ENCODE data around the gene IMMP2L. TPM values are rescaled to one million over a fixed set of nuclear protein-coding genes. Genes with fewer than 3 reads are reported as not detected.

The IMMP2L gene
- total RNA-seq, 4 donors from 2014 or later = 12.0 to 22.2 (median 17.5) TPM

DNA sequence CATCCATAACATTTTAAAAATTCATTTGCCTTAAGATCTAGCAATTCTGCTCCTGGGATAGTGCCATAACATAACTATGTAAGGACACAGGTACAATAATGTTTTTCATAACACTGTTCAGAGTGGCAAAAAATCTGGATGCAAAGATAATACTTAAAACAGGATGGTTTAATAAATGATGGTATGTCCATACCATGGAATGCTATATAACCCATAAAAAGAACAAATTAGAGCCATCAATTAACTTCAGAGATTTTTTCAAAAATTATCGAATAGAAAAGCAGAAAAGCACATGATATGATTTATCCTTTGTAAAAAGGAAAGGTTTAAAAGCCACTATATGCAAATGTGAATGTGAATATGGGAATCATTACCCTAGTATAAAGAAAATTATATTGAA lies 664.8 kb downstream of the IMMP2L start:
- no peak for DNase-seq (ENCODE audit: extremely low spot score)
- intact Hi-C loops (cut with DNase I) = no loop called here
- TF ChIP-seq POLR2A (IDR thresholded peaks at IDR 0.05; ENCODE audit: low read depth) = no peak
- TF ChIP-seq EP300 (IDR thresholded peaks at IDR 0.05) = no peak
- TF ChIP-seq, protein P1, sequence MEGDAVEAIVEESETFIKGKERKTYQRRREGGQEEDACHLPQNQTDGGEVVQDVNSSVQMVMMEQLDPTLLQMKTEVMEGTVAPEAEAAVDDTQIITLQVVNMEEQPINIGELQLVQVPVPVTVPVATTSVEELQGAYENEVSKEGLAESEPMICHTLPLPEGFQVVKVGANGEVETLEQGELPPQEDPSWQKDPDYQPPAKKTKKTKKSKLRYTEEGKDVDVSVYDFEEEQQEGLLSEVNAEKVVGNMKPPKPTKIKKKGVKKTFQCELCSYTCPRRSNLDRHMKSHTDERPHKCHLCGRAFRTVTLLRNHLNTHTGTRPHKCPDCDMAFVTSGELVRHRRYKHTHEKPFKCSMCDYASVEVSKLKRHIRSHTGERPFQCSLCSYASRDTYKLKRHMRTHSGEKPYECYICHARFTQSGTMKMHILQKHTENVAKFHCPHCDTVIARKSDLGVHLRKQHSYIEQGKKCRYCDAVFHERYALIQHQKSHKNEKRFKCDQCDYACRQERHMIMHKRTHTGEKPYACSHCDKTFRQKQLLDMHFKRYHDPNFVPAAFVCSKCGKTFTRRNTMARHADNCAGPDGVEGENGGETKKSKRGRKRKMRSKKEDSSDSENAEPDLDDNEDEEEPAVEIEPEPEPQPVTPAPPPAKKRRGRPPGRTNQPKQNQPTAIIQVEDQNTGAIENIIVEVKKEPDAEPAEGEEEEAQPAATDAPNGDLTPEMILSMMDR (IDR thresholded peaks at IDR 0.05) = no peak
- TF ChIP-seq POLR2AphosphoS5 (IDR thresholded peaks at IDR 0.05) = no peak
- Histone ChIP-seq H3K36me3 (no peaks in the 10 kb centered on the region), H3K27ac (replicated peaks in 1 of 4) (no peak overlapping the region), H3K27me3 (no peaks in the 10 kb centered on the region), H3K4me1 (no peaks in the 10 kb centered on the region), H3K9me3 (no peaks in the 10 kb centered on the region), H3K4me3 (no peak overlapping the region)
- WGBS = 88% methylated on average over 1 of the region's 1 CpG

DNA sequence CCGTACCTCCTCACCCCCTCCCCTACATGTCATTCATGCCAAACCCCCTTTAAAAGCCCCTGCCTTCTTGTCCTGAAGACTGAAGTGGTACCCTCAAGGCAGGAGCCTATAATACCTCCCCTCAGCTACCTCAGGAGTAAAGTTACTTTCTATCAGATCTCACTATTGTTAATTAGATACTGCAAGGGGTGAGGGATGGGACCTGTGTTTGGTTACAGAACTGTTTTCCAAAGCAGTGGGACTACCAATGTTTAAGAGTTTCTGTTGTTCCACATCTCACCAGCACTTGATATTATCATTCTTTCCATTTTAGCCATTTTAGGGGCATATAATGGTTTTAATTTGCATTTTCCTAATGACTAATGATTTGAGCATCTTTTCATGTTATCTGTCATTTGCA lies 668.2 kb downstream of the IMMP2L start:
- Histone ChIP-seq H3K27ac (replicated peaks in 1 of 4) (no peak overlapping the region), H3K4me1 (no peaks in the 10 kb centered on the region), H3K9me3 (no peaks in the 10 kb centered on the region), H3K27me3 (no peaks in the 10 kb centered on the region), H3K4me3 (no peak overlapping the region), H3K36me3 (no peaks in the 10 kb centered on the region)
- intact Hi-C loops (cut with DNase I) = no loop called here
- TF ChIP-seq POLR2A (IDR thresholded peaks at IDR 0.05; ENCODE audit: low read depth) = no peak
- no peak for TF ChIP-seq EP300 (IDR thresholded peaks at IDR 0.05)
- DNase-seq (ENCODE audit: extremely low spot score) = no peak
- 100% methylated on average over 1 of the region's 1 CpG for WGBS

DNA sequence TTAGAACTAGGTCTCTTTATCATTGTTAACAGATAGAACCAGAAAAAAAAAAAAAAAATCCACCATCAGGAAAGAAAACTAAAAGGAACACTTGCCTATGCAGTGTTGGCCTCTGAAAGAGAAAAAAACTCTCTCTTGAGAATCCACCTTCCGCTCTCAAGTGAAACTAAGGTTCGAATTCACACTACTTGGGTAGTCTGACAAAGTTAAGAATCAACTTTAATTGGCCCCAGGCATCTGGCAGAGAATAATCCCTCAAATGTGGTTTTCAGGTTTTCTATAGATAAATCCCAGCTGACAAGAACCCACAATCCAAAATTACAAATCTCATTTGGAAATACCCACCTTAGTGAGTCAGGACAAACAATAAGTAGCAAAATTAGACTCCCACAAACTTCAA lies 671.1 kb downstream of the IMMP2L start:
- intact Hi-C loops (cut with DNase I) = no loop called here
- Histone ChIP-seq H3K4me1 (peaks cover 0 to 7% (median 0%) of the 10 kb centered on the region in 4 donors), H3K27me3 (no peaks in the 10 kb centered on the region), H3K36me3 (no peaks in the 10 kb centered on the region), H3K4me3 (no peak overlapping the region), H3K9me3 (no peaks in the 10 kb centered on the region), H3K27ac (replicated peaks in 1 of 4) (no peak overlapping the region)
- DNase-seq (ENCODE audit: extremely low spot score) = no peak
- TF ChIP-seq EP300 (IDR thresholded peaks at IDR 0.05) (no peak), POLR2AphosphoS5 (IDR thresholded peaks at IDR 0.05) (no peak), POLR2A (IDR thresholded peaks at IDR 0.05; ENCODE audit: low read depth) (no peak)
- TF ChIP-seq, protein P1 (IDR thresholded peaks at IDR 0.05) = no peak
- WGBS = 91% methylated on average over 2 of the region's 2 CpGs

DNA sequence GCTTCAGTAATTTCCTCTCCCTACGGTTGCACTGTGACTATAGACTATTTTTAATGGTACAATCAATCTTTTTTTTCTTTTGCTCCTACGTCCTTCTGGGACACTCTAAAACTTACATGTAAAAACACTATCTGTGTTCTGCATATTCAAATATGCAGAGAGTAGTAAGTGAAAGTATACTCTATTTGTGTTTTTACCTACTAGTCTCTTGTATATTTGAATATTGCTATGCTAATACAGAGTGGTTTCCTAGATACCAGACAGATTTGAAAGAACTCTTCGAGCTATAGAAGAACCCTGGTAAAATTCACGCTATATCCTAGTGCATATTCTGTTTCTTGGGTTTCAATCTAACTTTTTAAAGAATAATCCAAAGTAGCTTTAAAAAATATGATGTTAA lies 672.2 kb downstream of the IMMP2L start:
- DNase-seq (ENCODE audit: extremely low spot score) = no peak
- 87% methylated on average over 4 of the region's 4 CpGs for WGBS
- H3K9me3 ChIP-seq = no peaks in the 10 kb centered on the region
- TF ChIP-seq POLR2A (IDR thresholded peaks at IDR 0.05; ENCODE audit: low read depth) (no peak), EP300 (IDR thresholded peaks at IDR 0.05) (no peak), POLR2AphosphoS5 (IDR thresholded peaks at IDR 0.05) (no peak)
- TF ChIP-seq, protein P1 (IDR thresholded peaks at IDR 0.05) = no peak
- no peaks in the 10 kb centered on the region for H3K27me3 ChIP-seq
- intact Hi-C loops (cut with DNase I) = no loop called here
- H3K4me1 ChIP-seq = peaks cover 0 to 7% (median 0%) of the 10 kb centered on the region in 4 donors
- no peak overlapping the region for H3K27ac ChIP-seq (replicated peaks in 1 of 4)
- H3K4me3 ChIP-seq = no peak overlapping the region
- H3K36me3 ChIP-seq = no peaks in the 10 kb centered on the region

DNA sequence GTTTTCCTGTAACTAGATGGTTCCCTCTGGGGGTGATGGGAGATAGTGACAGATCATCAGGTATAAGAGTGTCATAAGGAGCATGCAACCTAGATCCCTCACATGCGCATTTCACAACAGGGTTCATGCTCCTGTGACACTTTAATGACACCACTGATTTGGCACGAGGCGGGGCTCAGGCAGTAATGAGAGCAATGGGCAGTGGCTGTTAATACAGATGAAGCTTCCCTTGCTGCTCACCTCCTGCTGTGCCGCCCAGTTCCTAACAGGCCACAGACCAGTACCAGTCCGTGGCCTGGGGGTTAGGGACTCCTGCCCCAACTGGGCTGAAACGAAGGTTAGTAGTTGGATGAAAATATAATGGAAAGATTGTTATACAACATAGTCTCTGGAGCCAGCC lies 673.0 kb downstream of the IMMP2L start:
- Histone ChIP-seq H3K27ac (replicated peaks in 1 of 4) (no peak overlapping the region), H3K27me3 (no peaks in the 10 kb centered on the region), H3K4me3 (no peak overlapping the region), H3K4me1 (peaks cover 0 to 7% (median 0%) of the 10 kb centered on the region in 4 donors), H3K9me3 (no peaks in the 10 kb centered on the region), H3K36me3 (no peaks in the 10 kb centered on the region)
- TF ChIP-seq, protein P1 (IDR thresholded peaks at IDR 0.05) = no peak
- TF ChIP-seq EP300 (IDR thresholded peaks at IDR 0.05) = no peak
- no peak for TF ChIP-seq POLR2AphosphoS5 (IDR thresholded peaks at IDR 0.05)
- no peak for TF ChIP-seq POLR2A (IDR thresholded peaks at IDR 0.05; ENCODE audit: low read depth)
- DNase-seq (ENCODE audit: extremely low spot score) = no peak
- 88% methylated on average over 6 of the region's 6 CpGs for WGBS
- intact Hi-C loops (cut with DNase I) = no loop called here

All from esophagus muscularis mucosa (tissue), 4 donors.